ENCODE data around the gene ACSL1.

- TF ChIP-seq, protein P1, sequence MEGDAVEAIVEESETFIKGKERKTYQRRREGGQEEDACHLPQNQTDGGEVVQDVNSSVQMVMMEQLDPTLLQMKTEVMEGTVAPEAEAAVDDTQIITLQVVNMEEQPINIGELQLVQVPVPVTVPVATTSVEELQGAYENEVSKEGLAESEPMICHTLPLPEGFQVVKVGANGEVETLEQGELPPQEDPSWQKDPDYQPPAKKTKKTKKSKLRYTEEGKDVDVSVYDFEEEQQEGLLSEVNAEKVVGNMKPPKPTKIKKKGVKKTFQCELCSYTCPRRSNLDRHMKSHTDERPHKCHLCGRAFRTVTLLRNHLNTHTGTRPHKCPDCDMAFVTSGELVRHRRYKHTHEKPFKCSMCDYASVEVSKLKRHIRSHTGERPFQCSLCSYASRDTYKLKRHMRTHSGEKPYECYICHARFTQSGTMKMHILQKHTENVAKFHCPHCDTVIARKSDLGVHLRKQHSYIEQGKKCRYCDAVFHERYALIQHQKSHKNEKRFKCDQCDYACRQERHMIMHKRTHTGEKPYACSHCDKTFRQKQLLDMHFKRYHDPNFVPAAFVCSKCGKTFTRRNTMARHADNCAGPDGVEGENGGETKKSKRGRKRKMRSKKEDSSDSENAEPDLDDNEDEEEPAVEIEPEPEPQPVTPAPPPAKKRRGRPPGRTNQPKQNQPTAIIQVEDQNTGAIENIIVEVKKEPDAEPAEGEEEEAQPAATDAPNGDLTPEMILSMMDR (IDR thresholded peaks at IDR 0.05; ENCODE audit: insufficient read depth, low read length, poor library complexity, severe bottlenecking): no peak
- no peak for TF ChIP-seq EZH2phosphoT487 (conservative IDR thresholded peaks at IDR 0.05; ENCODE audit: low read length)
Observed at GRCh38 chr4:184729946-184730345, 95.8 kb downstream of the ACSL1 start.

All from SU-DHL-6 (cell line).